Measurements from ENCODE around the gene C1QL2. TPM values are rescaled to one million over a fixed set of nuclear protein-coding genes. Genes with fewer than 3 reads are reported as not detected.

Gene C1QL2
- total and polyA plus RNA-seq, 5 donors from 2014 or later: not detected

- Mint-ChIP-seq H3K27me3 (no peaks in the 10 kb centered on the region), H3K27ac (no peak overlapping the region), H3K4me3 (no peak overlapping the region), H3K9me3 (no peaks in the 10 kb centered on the region), H3K4me1 (peaks cover 0 to 2% (median under 1%) of the 10 kb centered on the region in 4 donors), H3K36me3 (no peaks in the 10 kb centered on the region)
- no peaks in the 10 kb centered on the region for H3K27me3 ChIP-seq (ENCODE audit: control insufficient read depth, insufficient read depth, low read length)
- ATAC-seq (ENCODE audit: low read depth in 2 of 2): no peak
- H3K9me3 ChIP-seq (ENCODE audit: control insufficient read depth in 2 of 2, low read length in 2 of 2): no peaks in the 10 kb centered on the region
- no peaks in the 10 kb centered on the region for H3K4me1 ChIP-seq (ENCODE audit: control insufficient read depth, insufficient read depth, low read length, poor library complexity, severe bottlenecking)
- no peak overlapping the region for H3K27ac ChIP-seq (ENCODE audit: insufficient read depth, low read length, poor library complexity, severe bottlenecking)
- H3K4me3 ChIP-seq (ENCODE audit: low read depth, low read length): no peak overlapping the region
- no peaks in the 10 kb centered on the region for H3K36me3 ChIP-seq (ENCODE audit: control insufficient read depth, insufficient read depth, low read length)
- DNase-seq: peak in 2 of 3 donors; percentile 8 to 17
These were observed 31.9 kb downstream of the C1QL2 start for GRCh38 chr2:119126650-119127049.

- Mint-ChIP-seq H3K27me3 (peaks cover 4% of the 10 kb centered on the region), H3K4me3 (no peak overlapping the region), H3K27ac (no peak overlapping the region), H3K9me3 (peaks cover 0 to 2% (median 0%) of the 10 kb centered on the region in 7 donors), H3K4me1 (peaks cover 0 to 2% (median under 1%) of the 10 kb centered on the region in 4 donors), H3K36me3 (no peaks in the 10 kb centered on the region)
- H3K4me3 ChIP-seq (ENCODE audit: low read depth, low read length): no peak overlapping the region
- no peaks in the 10 kb centered on the region for H3K36me3 ChIP-seq (ENCODE audit: control insufficient read depth, insufficient read depth, low read length)
- H3K27me3 ChIP-seq (ENCODE audit: control insufficient read depth, insufficient read depth, low read length): no peaks in the 10 kb centered on the region
- H3K9me3 ChIP-seq (ENCODE audit: control insufficient read depth in 2 of 2, low read length in 2 of 2): no peaks in the 10 kb centered on the region
- DNase-seq (no peak), ATAC-seq (ENCODE audit: low read depth in 2 of 2) (no peak)
- no peaks in the 10 kb centered on the region for H3K4me1 ChIP-seq (ENCODE audit: control insufficient read depth, insufficient read depth, low read length, poor library complexity, severe bottlenecking)
- H3K27ac ChIP-seq (ENCODE audit: insufficient read depth, low read length, poor library complexity, severe bottlenecking): no peak overlapping the region
These were observed 35.2 kb downstream of the C1QL2 start for GRCh38 chr2:119123389-119123788.

GRCh38 chr2:119122663-119123062 is 35.9 kb downstream of the C1QL2 start:
- Histone ChIP-seq H3K27ac (ENCODE audit: insufficient read depth, low read length, poor library complexity, severe bottlenecking) (no peak overlapping the region), H3K9me3 (ENCODE audit: control insufficient read depth in 2 of 2, low read length in 2 of 2) (no peaks in the 10 kb centered on the region), H3K36me3 (ENCODE audit: control insufficient read depth, insufficient read depth, low read length) (no peaks in the 10 kb centered on the region), H3K27me3 (ENCODE audit: control insufficient read depth, insufficient read depth, low read length) (no peaks in the 10 kb centered on the region), H3K4me1 (ENCODE audit: control insufficient read depth, insufficient read depth, low read length, poor library complexity, severe bottlenecking) (no peaks in the 10 kb centered on the region), H3K4me3 (ENCODE audit: low read depth, low read length) (no peak overlapping the region)
- H3K27ac Mint-ChIP-seq: no peak overlapping the region
- H3K4me3 Mint-ChIP-seq: no peak overlapping the region
- H3K9me3 Mint-ChIP-seq: peaks cover 0 to 3% (median 0%) of the 10 kb centered on the region in 7 donors
- H3K4me1 Mint-ChIP-seq: peaks cover 0 to 2% (median under 1%) of the 10 kb centered on the region in 4 donors
- ATAC-seq (ENCODE audit: low read depth in 2 of 2) (no peak), DNase-seq (no peak)
- no peaks in the 10 kb centered on the region for H3K36me3 Mint-ChIP-seq
- peaks cover 4% of the 10 kb centered on the region for H3K27me3 Mint-ChIP-seq

GRCh38 chr2:119119999-119120756 is 38.4 kb downstream of the C1QL2 start:
- no peak for ATAC-seq (ENCODE audit: low read depth in 2 of 2)
- no peak overlapping the region for H3K27ac ChIP-seq (ENCODE audit: insufficient read depth, low read length, poor library complexity, severe bottlenecking)
- Mint-ChIP-seq H3K4me3 (no peak overlapping the region), H3K27ac (no peak overlapping the region), H3K9me3 (peaks cover 0 to 4% (median 0%) of the 10 kb centered on the region in 7 donors), H3K27me3 (peaks cover 4% of the 10 kb centered on the region), H3K4me1 (peaks cover 0 to 4% (median 0%) of the 10 kb centered on the region in 4 donors), H3K36me3 (no peaks in the 10 kb centered on the region)
- H3K9me3 ChIP-seq (ENCODE audit: control insufficient read depth in 2 of 2, low read length in 2 of 2): no peaks in the 10 kb centered on the region
- H3K36me3 ChIP-seq (ENCODE audit: control insufficient read depth, insufficient read depth, low read length): no peaks in the 10 kb centered on the region
- DNase-seq: no peak
- no peak overlapping the region for H3K4me3 ChIP-seq (ENCODE audit: low read depth, low read length)
- H3K4me1 ChIP-seq (ENCODE audit: control insufficient read depth, insufficient read depth, low read length, poor library complexity, severe bottlenecking): no peaks in the 10 kb centered on the region
- H3K27me3 ChIP-seq (ENCODE audit: control insufficient read depth, insufficient read depth, low read length): no peaks in the 10 kb centered on the region

- H3K36me3 Mint-ChIP-seq: no peaks in the 10 kb centered on the region
- no peak overlapping the region for H3K27ac Mint-ChIP-seq
- H3K27me3 Mint-ChIP-seq: peaks cover 4% of the 10 kb centered on the region
- DNase-seq (no peak), ATAC-seq (ENCODE audit: low read depth in 2 of 2) (no peak)
- peaks cover 0 to 4% (median 0%) of the 10 kb centered on the region in 7 donors for H3K9me3 Mint-ChIP-seq
- H3K9me3 ChIP-seq (ENCODE audit: control insufficient read depth in 2 of 2, low read length in 2 of 2): no peaks in the 10 kb centered on the region
- H3K4me1 Mint-ChIP-seq: peaks cover 0 to 4% (median 0%) of the 10 kb centered on the region in 4 donors
- H3K27ac ChIP-seq (ENCODE audit: insufficient read depth, low read length, poor library complexity, severe bottlenecking): no peak overlapping the region
- H3K27me3 ChIP-seq (ENCODE audit: control insufficient read depth, insufficient read depth, low read length): no peaks in the 10 kb centered on the region
- H3K36me3 ChIP-seq (ENCODE audit: control insufficient read depth, insufficient read depth, low read length): no peaks in the 10 kb centered on the region
- no peak overlapping the region for H3K4me3 ChIP-seq (ENCODE audit: low read depth, low read length)
- no peaks in the 10 kb centered on the region for H3K4me1 ChIP-seq (ENCODE audit: control insufficient read depth, insufficient read depth, low read length, poor library complexity, severe bottlenecking)
- H3K4me3 Mint-ChIP-seq: no peak overlapping the region
These were observed 39.3 kb downstream of the C1QL2 start for GRCh38 chr2:119119076-119119785.

GRCh38 chr2:119117891-119118882 is 40.4 kb downstream of the C1QL2 start:
- H3K27me3 ChIP-seq (ENCODE audit: control insufficient read depth, insufficient read depth, low read length): no peaks in the 10 kb centered on the region
- H3K27me3 Mint-ChIP-seq: peaks cover 4% of the 10 kb centered on the region
- H3K36me3 Mint-ChIP-seq: no peaks in the 10 kb centered on the region

GRCh38 chr2:119117408-119117807 is 41.1 kb downstream of the C1QL2 start:
- Mint-ChIP-seq H3K27ac (no peak overlapping the region), H3K4me1 (peaks cover 0 to 4% (median 0%) of the 10 kb centered on the region in 4 donors), H3K4me3 (no peak overlapping the region), H3K27me3 (peaks cover 4% of the 10 kb centered on the region), H3K9me3 (peaks cover 0 to 4% (median 0%) of the 10 kb centered on the region in 7 donors), H3K36me3 (no peaks in the 10 kb centered on the region)
- Histone ChIP-seq H3K36me3 (ENCODE audit: control insufficient read depth, insufficient read depth, low read length) (no peaks in the 10 kb centered on the region), H3K4me1 (ENCODE audit: control insufficient read depth, insufficient read depth, low read length, poor library complexity, severe bottlenecking) (no peaks in the 10 kb centered on the region), H3K27ac (ENCODE audit: insufficient read depth, low read length, poor library complexity, severe bottlenecking) (no peak overlapping the region), H3K27me3 (ENCODE audit: control insufficient read depth, insufficient read depth, low read length) (no peaks in the 10 kb centered on the region), H3K9me3 (ENCODE audit: control insufficient read depth in 2 of 2, low read length in 2 of 2) (no peaks in the 10 kb centered on the region), H3K4me3 (ENCODE audit: low read depth, low read length) (no peak overlapping the region)
- ATAC-seq (ENCODE audit: low read depth in 2 of 2) (no peak), DNase-seq (no peak)

More at GRCh38 chr2:119117891-119118882, 40.4 kb downstream of the C1QL2 start:
- ATAC-seq (ENCODE audit: low read depth in 2 of 2): no peak
- DNase-seq: no peak
- no peak overlapping the region for H3K27ac Mint-ChIP-seq
- H3K4me1 ChIP-seq (ENCODE audit: control insufficient read depth, insufficient read depth, low read length, poor library complexity, severe bottlenecking): no peaks in the 10 kb centered on the region
- no peaks in the 10 kb centered on the region for H3K9me3 ChIP-seq (ENCODE audit: control insufficient read depth in 2 of 2, low read length in 2 of 2)
- peaks cover 0 to 4% (median 0%) of the 10 kb centered on the region in 4 donors for H3K4me1 Mint-ChIP-seq
- H3K4me3 Mint-ChIP-seq: no peak overlapping the region
- H3K4me3 ChIP-seq (ENCODE audit: low read depth, low read length): no peak overlapping the region
- peaks cover 0 to 4% (median 0%) of the 10 kb centered on the region in 7 donors for H3K9me3 Mint-ChIP-seq
- no peak overlapping the region for H3K27ac ChIP-seq (ENCODE audit: insufficient read depth, low read length, poor library complexity, severe bottlenecking)
- no peaks in the 10 kb centered on the region for H3K36me3 ChIP-seq (ENCODE audit: control insufficient read depth, insufficient read depth, low read length)
